ENCODE data around the gene MYH14. TPM values are rescaled to one million over a fixed set of nuclear protein-coding genes. Genes with fewer than 3 reads are reported as not detected.
"Not testable (repeated sequence)": the region's sequence is repeated elsewhere in the genome, so short reads cannot be mapped to it uniquely, and the experiment has no call there.

Gene MYH14
- polyA plus RNA-seq, 3 donors = not detected

DNA sequence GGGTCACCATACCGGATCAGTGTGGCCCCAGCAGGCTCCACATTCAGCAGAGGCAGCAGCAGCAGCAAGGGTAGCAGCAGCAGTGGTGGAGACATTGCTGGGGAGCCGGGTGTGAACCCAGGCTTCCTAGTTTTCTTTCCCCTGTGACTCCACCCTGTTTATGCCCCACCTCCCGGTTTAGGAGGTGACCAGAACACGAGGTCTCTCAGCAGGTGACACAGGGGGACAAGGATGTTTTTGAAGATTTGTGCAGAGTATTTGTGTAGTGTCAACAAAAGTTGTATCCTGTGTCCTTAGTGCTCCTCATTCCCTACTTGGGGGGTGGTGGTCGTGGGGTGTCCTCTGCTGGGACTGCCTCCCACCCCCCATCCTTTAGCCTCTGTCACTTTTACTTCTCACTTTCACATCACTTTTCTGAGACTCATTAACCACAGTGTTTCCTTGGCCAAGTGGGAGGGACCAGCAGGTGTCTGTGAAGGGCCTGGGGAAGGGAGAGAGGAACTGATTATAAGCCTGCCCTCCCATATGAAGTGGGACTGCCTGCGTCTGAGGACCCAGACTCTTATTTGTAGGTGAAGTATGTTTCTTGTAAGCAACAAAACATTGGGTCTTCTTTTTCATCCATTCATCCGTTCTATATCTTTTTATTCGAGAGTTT lies 141.4 kb downstream of the MYH14 start:
- Mint-ChIP-seq H3K27me3 (ENCODE audit: low read depth in 3 of 3) (peaks cover 0 to 3% (median 0%) of the 10 kb centered on the region in 3 donors), H3K36me3 (peaks cover 3 to 11% of the 10 kb centered on the region in 2 donors), H3K4me3 (peak overlapping the region; percentile 76 to 88), H3K4me1 (peaks cover 71% of the 10 kb centered on the region), H3K9me3 (peaks cover 0 to 4% (median 3%) of the 10 kb centered on the region in 7 donors), H3K27ac (peak overlapping the region; percentile 74 to 96 (median 88))
- intact Hi-C loops (cut with micrococcal nuclease) = no loop called here
- peak; percentile 58 to 71 (median 59) for DNase-seq
- peak overlapping the region; percentile 21 for H2AFZ ChIP-seq (ENCODE audit: insufficient read depth, low read depth, low read length, poor library complexity, severe bottlenecking)
- peak overlapping the region; percentile 93 for H3K4me2 ChIP-seq (replicated peaks; ENCODE audit: extremely low read depth, low read length, poor library complexity, severe bottlenecking)
- H4K20me1 ChIP-seq (ENCODE audit: insufficient read depth, low read length) = peaks cover 19% of the 10 kb centered on the region
- TF ChIP-seq, protein P1, sequence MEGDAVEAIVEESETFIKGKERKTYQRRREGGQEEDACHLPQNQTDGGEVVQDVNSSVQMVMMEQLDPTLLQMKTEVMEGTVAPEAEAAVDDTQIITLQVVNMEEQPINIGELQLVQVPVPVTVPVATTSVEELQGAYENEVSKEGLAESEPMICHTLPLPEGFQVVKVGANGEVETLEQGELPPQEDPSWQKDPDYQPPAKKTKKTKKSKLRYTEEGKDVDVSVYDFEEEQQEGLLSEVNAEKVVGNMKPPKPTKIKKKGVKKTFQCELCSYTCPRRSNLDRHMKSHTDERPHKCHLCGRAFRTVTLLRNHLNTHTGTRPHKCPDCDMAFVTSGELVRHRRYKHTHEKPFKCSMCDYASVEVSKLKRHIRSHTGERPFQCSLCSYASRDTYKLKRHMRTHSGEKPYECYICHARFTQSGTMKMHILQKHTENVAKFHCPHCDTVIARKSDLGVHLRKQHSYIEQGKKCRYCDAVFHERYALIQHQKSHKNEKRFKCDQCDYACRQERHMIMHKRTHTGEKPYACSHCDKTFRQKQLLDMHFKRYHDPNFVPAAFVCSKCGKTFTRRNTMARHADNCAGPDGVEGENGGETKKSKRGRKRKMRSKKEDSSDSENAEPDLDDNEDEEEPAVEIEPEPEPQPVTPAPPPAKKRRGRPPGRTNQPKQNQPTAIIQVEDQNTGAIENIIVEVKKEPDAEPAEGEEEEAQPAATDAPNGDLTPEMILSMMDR (IDR thresholded peaks at IDR 0.05) = no peak
- no peaks in the 10 kb centered on the region for H3K27me3 ChIP-seq (ENCODE audit: control insufficient read depth in 2 of 2, insufficient read depth in 2 of 2, low read length in 2 of 2)
- no CpG with 5 or more reads among the region's 8 CpGs for WGBS (ENCODE audit: insufficient coverage)
- H3K27ac ChIP-seq (ENCODE audit: low read depth in 1 of 2, low read length in 2 of 2) = peak overlapping the region; percentile 70 to 87
- peaks cover 46% of the 10 kb centered on the region for H3K79me2 ChIP-seq (ENCODE audit: insufficient read depth, low read length)
- H3K4me1 ChIP-seq (ENCODE audit: control insufficient read depth in 1 of 2, insufficient read depth in 2 of 2, low read length in 2 of 2) = peaks cover 82 to 85% of the 10 kb centered on the region in 2 donors
- H3K9me3 ChIP-seq (replicated peaks in 1 of 2; ENCODE audit: control insufficient read depth in 1 of 2, insufficient read depth in 1 of 2, low read length in 2 of 2) = no peaks in the 10 kb centered on the region
- peak overlapping the region; percentile 51 to 97 (median 88) for H3K4me3 ChIP-seq (replicated peaks in 1 of 3; ENCODE audit: low read depth in 2 of 3, low read length in 3 of 3)
- H3K9ac ChIP-seq (ENCODE audit: insufficient read depth, low read length, poor library complexity, severe bottlenecking) = peak overlapping the region; percentile 61
- peaks cover 0 to 2% of the 10 kb centered on the region in 2 donors for H3K36me3 ChIP-seq (replicated peaks in 1 of 2; ENCODE audit: control insufficient read depth in 1 of 2, insufficient read depth in 2 of 2, low read length in 2 of 2)

- intact Hi-C loops (cut with micrococcal nuclease); H3K9me3 Mint-ChIP-seq; H4K20me1 ChIP-seq (ENCODE audit: insufficient read depth, low read length); H3K27me3 ChIP-seq (ENCODE audit: control insufficient read depth in 2 of 2, insufficient read depth in 2 of 2, low read length in 2 of 2); H3K27me3 Mint-ChIP-seq (ENCODE audit: low read depth in 3 of 3); H3K9ac ChIP-seq (ENCODE audit: insufficient read depth, low read length, poor library complexity, severe bottlenecking); H3K9me3 ChIP-seq (replicated peaks in 1 of 2; ENCODE audit: control insufficient read depth in 1 of 2, insufficient read depth in 1 of 2, low read length in 2 of 2); H3K36me3 Mint-ChIP-seq; H3K36me3 ChIP-seq (replicated peaks in 1 of 2; ENCODE audit: control insufficient read depth in 1 of 2, insufficient read depth in 2 of 2, low read length in 2 of 2); H2AFZ ChIP-seq (ENCODE audit: insufficient read depth, low read depth, low read length, poor library complexity, severe bottlenecking): not testable (repeated sequence)
- Histone ChIP-seq H3K4me2 (replicated peaks; ENCODE audit: extremely low read depth, low read length, poor library complexity, severe bottlenecking) (peak overlapping the region; percentile 22), H3K79me2 (ENCODE audit: insufficient read depth, low read length) (peaks cover 28% of the 10 kb centered on the region), H3K4me1 (ENCODE audit: control insufficient read depth in 1 of 2, insufficient read depth in 2 of 2, low read length in 2 of 2) (peaks cover 61% of the 10 kb centered on the region in 2 donors), H3K27ac (ENCODE audit: low read depth in 1 of 2, low read length in 2 of 2) (peak overlapping the region in 1 of 2 donors; percentile 69), H3K4me3 (replicated peaks in 1 of 3; ENCODE audit: low read depth in 2 of 3, low read length in 3 of 3) (peak overlapping the region in 1 of 3 experiments; percentile 39)
- H3K27ac Mint-ChIP-seq = peak overlapping the region; percentile 66 to 87 (median 79)
- H3K4me1 Mint-ChIP-seq = peaks cover 52% of the 10 kb centered on the region
- WGBS (ENCODE audit: insufficient coverage) = 23% methylated on average over 4 of the region's 8 CpGs
- peak overlapping the region in 1 of 2 donors; percentile 70 for H3K4me3 Mint-ChIP-seq
- DNase-seq = peak in 2 of 3 donors; percentile 32 to 37
These were observed 143.7 kb downstream of the MYH14 start for GRCh38 chr19:50347089-50347581.

Measured in CD14-positive monocyte (primary cell).